GM23338 (cell line): ENCODE results near the gene BAIAP2. TPM values are rescaled to one million over a fixed set of nuclear protein-coding genes. Genes with fewer than 3 reads are reported as not detected.

Source experiments
- ATAC-seq: fragments of 200-7000 bp; cut with Tn5 transposase; 3 replicates; pipeline ENCODE4 v1.9.1; 2020
- DNase-seq: peaks from one replicate; pipeline ENCODE4 v3.0.0-alpha.2; 2015; ENCODE audit warnings: low spot score
- H2AFZ ChIP-seq: fragments of 200-600 bp; sonication (generic); 2 replicates; pipeline ENCODE4 v1.8.0; 2016; ENCODE audit warnings: antibody characterized with exemption, mild to moderate bottlenecking, moderate library complexity
- H3F3A ChIP-seq: fragments of 200-600 bp; sonication (generic); replicated peaks from 2 replicates; pipeline ENCODE4 v1.8.0; 2017; ENCODE audit warnings: antibody characterized with exemption, mixed run types, low read depth
- H3K27ac ChIP-seq: fragments of 200-600 bp; sonication (generic); 2 replicates; pipeline ENCODE4 v1.6.1; 2016; ENCODE audit warnings: low read depth
- H3K27me3 ChIP-seq: fragments of 200-600 bp; sonication (generic); 2 replicates; pipeline ENCODE4 v1.8.0; 2016; ENCODE audit warnings: mild to moderate bottlenecking, mixed run types, moderate library complexity; ENCODE audit not compliant: insufficient read depth
- H3K36me3 ChIP-seq: fragments of 200-600 bp; sonication (generic); 2 replicates; pipeline ENCODE4 v1.8.0; 2016; ENCODE audit warnings: mild to moderate bottlenecking; ENCODE audit not compliant: insufficient read depth
- H3K4me1 ChIP-seq: fragments of 200-600 bp; sonication (generic); 2 replicates; pipeline ENCODE4 v1.8.0; 2016; ENCODE audit warnings: mild to moderate bottlenecking, moderate library complexity; ENCODE audit not compliant: insufficient read depth
- H3K4me2 ChIP-seq: fragments of 200-600 bp; sonication (generic); 2 replicates; pipeline ENCODE4 v1.7.1; 2017; ENCODE audit warnings: mixed run types
- H3K4me3 ChIP-seq: fragments of 200-600 bp; sonication (generic); 2 replicates; pipeline ENCODE4 v1.6.1; 2016; ENCODE audit warnings: mixed run types
- H3K79me2 ChIP-seq: fragments of 200-600 bp; sonication (generic); replicated peaks from 2 replicates; pipeline ENCODE4 v1.8.0; 2017; ENCODE audit warnings: mild to moderate bottlenecking; ENCODE audit not compliant: insufficient read depth
- H3K9me2 ChIP-seq: fragments of 200-600 bp; sonication (generic); 2 replicates; pipeline ENCODE4 v1.8.0; 2017; ENCODE audit not compliant: insufficient read depth
- H4K20me1 ChIP-seq: fragments of 200-600 bp; sonication (generic); replicated peaks from 2 replicates; pipeline ENCODE4 v1.8.0; 2017; ENCODE audit warnings: mild to moderate bottlenecking; ENCODE audit not compliant: insufficient read depth
- H3K27ac Mint-ChIP-seq: 2 replicates; pipeline ENCODE4 v1.8.0; 2020; ENCODE audit warnings: inconsistent platforms, mild to moderate bottlenecking, moderate library complexity, mixed read lengths
- H3K27me3 Mint-ChIP-seq: 3 replicates; pipeline ENCODE4 v1.8.0; 2022; ENCODE audit warnings: low read depth, mild to moderate bottlenecking, moderate library complexity, mixed read lengths, inconsistent platforms; ENCODE audit not compliant: insufficient read depth, poor library complexity
- H3K36me3 Mint-ChIP-seq: 3 replicates; pipeline ENCODE4 v1.8.0; 2021; ENCODE audit warnings: low read depth, mild to moderate bottlenecking, inconsistent platforms, moderate library complexity, mixed read lengths
- H3K4me1 Mint-ChIP-seq: 3 replicates; pipeline ENCODE4 v1.8.0; 2020; ENCODE audit warnings: mild to moderate bottlenecking, inconsistent platforms, mixed read lengths
- H3K4me3 Mint-ChIP-seq: 3 replicates; pipeline ENCODE4 v1.8.0; 2021; ENCODE audit warnings: moderate library complexity, mild to moderate bottlenecking, inconsistent platforms, mixed read lengths
- H3K9me3 Mint-ChIP-seq: 3 replicates; pipeline ENCODE4 v1.8.0; 2020; ENCODE audit warnings: moderate library complexity, mild to moderate bottlenecking, inconsistent platforms, mixed read lengths
- CTCF ChIP-seq, 2 experiments: fragments of 200-600 bp in 1 of 2; sonication (generic) in 1 of 2; conservative IDR thresholded peaks; 2 replicates each; pipeline versions ENCODE4 v1.5.1 to v1.6.1; 2016 to 2017; ENCODE audit warnings: antibody characterized with exemption in 2 of 2, low read depth in 2 of 2, mild to moderate bottlenecking in 2 of 2, moderate library complexity in 1 of 2
- ETS1 ChIP-seq: IDR thresholded peaks from 2 replicates; pipeline ENCODE4 v1.6.1; 2016; ENCODE audit warnings: antibody characterized with exemption
- EZH2 ChIP-seq: fragments of 200-600 bp; sonication (generic); IDR thresholded peaks from one replicate; pipeline ENCODE4 v1.8.0; 2017; ENCODE audit warnings: antibody characterized with exemption, mild to moderate bottlenecking, low read depth; ENCODE audit not compliant: unreplicated experiment
- EZH2phosphoT487 ChIP-seq: fragments of 200-600 bp; sonication (generic); IDR thresholded peaks from one replicate; pipeline ENCODE4 v1.8.1; 2018; ENCODE audit warnings: antibody characterized with exemption; ENCODE audit not compliant: unreplicated experiment
- JUNB ChIP-seq: IDR thresholded peaks from one replicate; pipeline ENCODE4 v1.6.1; 2016; ENCODE audit warnings: antibody characterized with exemption; ENCODE audit not compliant: unreplicated experiment
- NANOG ChIP-seq: IDR thresholded peaks from 2 replicates; pipeline ENCODE4 v1.6.1; 2016; ENCODE audit warnings: antibody characterized with exemption, borderline replicate concordance
- REST ChIP-seq: IDR thresholded peaks from one replicate; pipeline ENCODE4 v1.6.1; 2018; ENCODE audit warnings: antibody characterized with exemption; ENCODE audit not compliant: unreplicated experiment
- ZNF114 ChIP-seq: fragments of 250-450 bp; sonication (Bioruptor Pico); IDR thresholded peaks from 2 replicates; pipeline ENCODE4 v1.5.0; 2020; ENCODE audit warnings: mild to moderate bottlenecking, moderate library complexity
- ZNF331 ChIP-seq: fragments of 250-450 bp; sonication (Bioruptor Pico); IDR thresholded peaks from 2 replicates; pipeline ENCODE4 v1.5.0; 2020; ENCODE audit warnings: low read depth, mild to moderate bottlenecking, moderate library complexity
- long read RNA-seq: library from polyadenylated mRNA; unstranded; transcript quantifications from one replicate; pipeline ENCODE4 v2.0.0, GENCODE V29; 2020; ENCODE audit not compliant: unreplicated experiment
- polyA plus RNA-seq: library from polyadenylated mRNA; unstranded; fragments of >200 nt; fragmentation: Nextera tagmentation; extraction: Ambion mirVana; gene quantifications from 2 replicates; pipeline ENCODE4 v1.2.1, GENCODE V29; 2016
- total RNA-seq: library from RNA; depleted of rRNA; stranded (reverse); fragments of >200 nt; shearing (Covaris generic); gene quantifications from 2 replicates; pipeline ENCODE4 v1.2.3, GENCODE V29; 2014; rRNA removed
- TF ChIP-seq, protein P1 (sequence below): fragments of 250-450 bp; sonication (Bioruptor Pico); IDR thresholded peaks from 2 replicates; pipeline ENCODE4 v1.5.0; 2020; ENCODE audit warnings: mild to moderate bottlenecking, moderate library complexity

BAIAP2 gene, protein sequence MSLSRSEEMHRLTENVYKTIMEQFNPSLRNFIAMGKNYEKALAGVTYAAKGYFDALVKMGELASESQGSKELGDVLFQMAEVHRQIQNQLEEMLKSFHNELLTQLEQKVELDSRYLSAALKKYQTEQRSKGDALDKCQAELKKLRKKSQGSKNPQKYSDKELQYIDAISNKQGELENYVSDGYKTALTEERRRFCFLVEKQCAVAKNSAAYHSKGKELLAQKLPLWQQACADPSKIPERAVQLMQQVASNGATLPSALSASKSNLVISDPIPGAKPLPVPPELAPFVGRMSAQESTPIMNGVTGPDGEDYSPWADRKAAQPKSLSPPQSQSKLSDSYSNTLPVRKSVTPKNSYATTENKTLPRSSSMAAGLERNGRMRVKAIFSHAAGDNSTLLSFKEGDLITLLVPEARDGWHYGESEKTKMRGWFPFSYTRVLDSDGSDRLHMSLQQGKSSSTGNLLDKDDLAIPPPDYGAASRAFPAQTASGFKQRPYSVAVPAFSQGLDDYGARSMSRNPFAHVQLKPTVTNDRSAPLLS
- total RNA-seq: 16.7 and 22.7 TPM in 2 replicates
- 21.7 and 22.7 TPM in 2 replicates for polyA plus RNA-seq
- long read RNA-seq, transcript BAIAP2-204 (14 exons, 2,095 nt): major isoform, 5 of 12 reads
- long read RNA-seq, partial matches to known transcripts: 2 of 12 reads
- long read RNA-seq, other reads (novel, unspliced or antisense): 1 of 12 reads

GRCh38 chr17:81034779-81035520, at the start of gene BAIAP2:
BAIAP2 (plus strand) TSS chr17:81035151; CDS start chr17:81035255, 104 bp downstream.
- Histone ChIP-seq H3K27me3 (peaks cover 7% of the 10 kb centered on the region; the same call in 1 of the 2 replicates), H2AFZ (peak within 1 kb of the TSS; percentile 90), H3K4me1 (peaks cover 17% of the 10 kb centered on the region; the same call in 1 of the 2 replicates), H3K9me2 (no peaks in the 10 kb centered on the region), H3K27ac (no peak within 1 kb of the TSS), H3K4me3 (peak within 1 kb of the TSS; percentile 84), H3K79me2 (peaks cover 38% of the 10 kb centered on the region), H4K20me1 (peaks cover 6% of the 10 kb centered on the region), H3K4me2 (peak within 1 kb of the TSS; percentile 90), H3K36me3 (no peaks in the 10 kb centered on the region), H3F3A (no peaks in the 10 kb centered on the region)
- Mint-ChIP-seq H3K4me1 (peaks cover 35% of the 10 kb centered on the region), H3K27ac (0 out of 2 replicates have a peak within 1 kb of the TSS, but pooled peaks have one; percentile 82), H3K4me3 (peak within 1 kb of the TSS; percentile 88), H3K9me3 (no peaks in the 10 kb centered on the region), H3K36me3 (no peaks in the 10 kb centered on the region; the same call in 2 of the 3 replicates), H3K27me3 (peaks cover 21% of the 10 kb centered on the region)
- ATAC-seq (peak; percentile 77), DNase-seq (peak; percentile 97)
- TF ChIP-seq, protein P1, sequence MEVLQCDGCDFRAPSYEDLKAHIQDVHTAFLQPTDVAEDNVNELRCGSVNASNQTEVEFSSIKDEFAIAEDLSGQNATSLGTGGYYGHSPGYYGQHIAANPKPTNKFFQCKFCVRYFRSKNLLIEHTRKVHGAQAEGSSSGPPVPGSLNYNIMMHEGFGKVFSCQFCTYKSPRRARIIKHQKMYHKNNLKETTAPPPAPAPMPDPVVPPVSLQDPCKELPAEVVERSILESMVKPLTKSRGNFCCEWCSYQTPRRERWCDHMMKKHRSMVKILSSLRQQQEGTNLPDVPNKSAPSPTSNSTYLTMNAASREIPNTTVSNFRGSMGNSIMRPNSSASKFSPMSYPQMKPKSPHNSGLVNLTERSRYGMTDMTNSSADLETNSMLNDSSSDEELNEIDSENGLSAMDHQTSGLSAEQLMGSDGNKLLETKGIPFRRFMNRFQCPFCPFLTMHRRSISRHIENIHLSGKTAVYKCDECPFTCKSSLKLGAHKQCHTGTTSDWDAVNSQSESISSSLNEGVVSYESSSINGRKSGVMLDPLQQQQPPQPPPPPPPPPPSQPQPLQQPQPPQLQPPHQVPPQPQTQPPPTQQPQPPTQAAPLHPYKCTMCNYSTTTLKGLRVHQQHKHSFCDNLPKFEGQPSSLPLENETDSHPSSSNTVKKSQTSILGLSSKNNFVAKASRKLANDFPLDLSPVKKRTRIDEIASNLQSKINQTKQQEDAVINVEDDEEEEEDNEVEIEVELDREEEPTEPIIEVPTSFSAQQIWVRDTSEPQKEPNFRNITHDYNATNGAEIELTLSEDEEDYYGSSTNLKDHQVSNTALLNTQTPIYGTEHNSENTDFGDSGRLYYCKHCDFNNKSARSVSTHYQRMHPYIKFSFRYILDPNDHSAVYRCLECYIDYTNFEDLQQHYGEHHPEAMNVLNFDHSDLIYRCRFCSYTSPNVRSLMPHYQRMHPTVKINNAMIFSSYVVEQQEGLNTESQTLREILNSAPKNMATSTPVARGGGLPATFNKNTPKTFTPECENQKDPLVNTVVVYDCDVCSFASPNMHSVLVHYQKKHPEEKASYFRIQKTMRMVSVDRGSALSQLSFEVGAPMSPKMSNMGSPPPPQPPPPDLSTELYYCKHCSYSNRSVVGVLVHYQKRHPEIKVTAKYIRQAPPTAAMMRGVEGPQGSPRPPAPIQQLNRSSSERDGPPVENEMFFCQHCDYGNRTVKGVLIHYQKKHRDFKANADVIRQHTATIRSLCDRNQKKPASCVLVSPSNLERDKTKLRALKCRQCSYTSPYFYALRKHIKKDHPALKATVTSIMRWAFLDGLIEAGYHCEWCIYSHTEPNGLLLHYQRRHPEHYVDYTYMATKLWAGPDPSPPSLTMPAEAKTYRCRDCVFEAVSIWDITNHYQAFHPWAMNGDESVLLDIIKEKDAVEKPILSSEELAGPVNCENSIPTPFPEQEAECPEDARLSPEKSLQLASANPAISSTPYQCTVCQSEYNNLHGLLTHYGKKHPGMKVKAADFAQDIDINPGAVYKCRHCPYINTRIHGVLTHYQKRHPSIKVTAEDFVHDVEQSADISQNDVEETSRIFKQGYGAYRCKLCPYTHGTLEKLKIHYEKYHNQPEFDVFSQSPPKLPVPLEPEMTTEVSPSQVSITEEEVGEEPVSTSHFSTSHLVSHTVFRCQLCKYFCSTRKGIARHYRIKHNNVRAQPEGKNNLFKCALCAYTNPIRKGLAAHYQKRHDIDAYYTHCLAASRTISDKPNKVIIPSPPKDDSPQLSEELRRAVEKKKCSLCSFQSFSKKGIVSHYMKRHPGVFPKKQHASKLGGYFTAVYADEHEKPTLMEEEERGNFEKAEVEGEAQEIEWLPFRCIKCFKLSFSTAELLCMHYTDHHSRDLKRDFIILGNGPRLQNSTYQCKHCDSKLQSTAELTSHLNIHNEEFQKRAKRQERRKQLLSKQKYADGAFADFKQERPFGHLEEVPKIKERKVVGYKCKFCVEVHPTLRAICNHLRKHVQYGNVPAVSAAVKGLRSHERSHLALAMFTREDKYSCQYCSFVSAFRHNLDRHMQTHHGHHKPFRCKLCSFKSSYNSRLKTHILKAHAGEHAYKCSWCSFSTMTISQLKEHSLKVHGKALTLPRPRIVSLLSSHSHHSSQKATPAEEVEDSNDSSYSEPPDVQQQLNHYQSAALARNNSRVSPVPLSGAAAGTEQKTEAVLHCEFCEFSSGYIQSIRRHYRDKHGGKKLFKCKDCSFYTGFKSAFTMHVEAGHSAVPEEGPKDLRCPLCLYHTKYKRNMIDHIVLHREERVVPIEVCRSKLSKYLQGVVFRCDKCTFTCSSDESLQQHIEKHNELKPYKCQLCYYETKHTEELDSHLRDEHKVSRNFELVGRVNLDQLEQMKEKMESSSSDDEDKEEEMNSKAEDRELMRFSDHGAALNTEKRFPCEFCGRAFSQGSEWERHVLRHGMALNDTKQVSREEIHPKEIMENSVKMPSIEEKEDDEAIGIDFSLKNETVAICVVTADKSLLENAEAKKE (CRISPR knock-in tag): no peak
- no peak for TF ChIP-seq NANOG
- TF ChIP-seq ETS1: no peak; the same call in 1 of the 2 replicates
- peak in 1 of 2 experiments; percentile 18; a peak in 1 of 4 replicates for TF ChIP-seq CTCF (conservative IDR thresholded peaks at IDR 0.05; ENCODE audit: low read depth in 2 of 2)
- no peak for TF ChIP-seq EZH2phosphoT487
- no peak for TF ChIP-seq REST
- no peak for TF ChIP-seq JUNB
- TF ChIP-seq ZNF114: no peak
- no peak for TF ChIP-seq ZNF331 (CRISPR knock-in tag)
- TF ChIP-seq EZH2: no peak
